Hematopoietic multipotent progenitor cell (in vitro differentiated cells): Measurements from ENCODE around the gene OR2Y1. TPM values are rescaled to one million over a fixed set of nuclear protein-coding genes. Genes with fewer than 3 reads are reported as not detected.
"Not testable (repeated sequence)": the region's sequence is repeated elsewhere in the genome, so short reads cannot be mapped to it uniquely, and the experiment has no call there.

Experiments used
- DNase-seq, 3 donors: peaks; one replicate each; pipeline ENCODE4 v3.0.0-alpha.2; 2011 to 2015; ENCODE audit warnings: low read depth in 2 of 3, low spot score in 2 of 3
- total RNA-seq: library from RNA; depleted of rRNA; stranded (reverse); fragments of >200 nt; gene quantifications from one replicate; pipeline ENCODE4 v1.2.3, GENCODE V29; 2012

The OR2Y1 gene
- not detected for total RNA-seq

DNA sequence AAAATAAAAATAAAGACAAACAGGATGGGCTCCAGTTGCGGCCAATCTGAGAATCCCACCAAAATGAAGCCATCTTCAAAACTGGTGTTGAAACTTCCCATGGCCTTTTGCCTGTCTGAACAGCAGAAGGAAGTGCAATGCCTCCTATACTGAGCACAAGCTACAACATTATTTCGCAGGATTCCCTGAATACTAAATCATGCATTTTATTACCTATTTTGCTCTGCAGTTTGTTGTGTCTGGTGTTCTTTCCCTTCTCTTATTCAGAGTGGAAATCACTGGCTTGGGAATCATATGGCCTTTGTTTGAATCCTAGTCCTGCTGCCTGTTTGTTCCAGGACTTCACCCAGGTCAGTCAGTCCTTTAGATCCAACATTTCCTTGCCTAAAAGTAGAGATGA lies at the start of gene OR2Y1:
Gene OR2Y1, minus strand, starts transcription at position 101 of the 400 bp plus-strand sequence. Its CDS starts 0 bp downstream, at position 101.
- no peak for DNase-seq

DNA sequence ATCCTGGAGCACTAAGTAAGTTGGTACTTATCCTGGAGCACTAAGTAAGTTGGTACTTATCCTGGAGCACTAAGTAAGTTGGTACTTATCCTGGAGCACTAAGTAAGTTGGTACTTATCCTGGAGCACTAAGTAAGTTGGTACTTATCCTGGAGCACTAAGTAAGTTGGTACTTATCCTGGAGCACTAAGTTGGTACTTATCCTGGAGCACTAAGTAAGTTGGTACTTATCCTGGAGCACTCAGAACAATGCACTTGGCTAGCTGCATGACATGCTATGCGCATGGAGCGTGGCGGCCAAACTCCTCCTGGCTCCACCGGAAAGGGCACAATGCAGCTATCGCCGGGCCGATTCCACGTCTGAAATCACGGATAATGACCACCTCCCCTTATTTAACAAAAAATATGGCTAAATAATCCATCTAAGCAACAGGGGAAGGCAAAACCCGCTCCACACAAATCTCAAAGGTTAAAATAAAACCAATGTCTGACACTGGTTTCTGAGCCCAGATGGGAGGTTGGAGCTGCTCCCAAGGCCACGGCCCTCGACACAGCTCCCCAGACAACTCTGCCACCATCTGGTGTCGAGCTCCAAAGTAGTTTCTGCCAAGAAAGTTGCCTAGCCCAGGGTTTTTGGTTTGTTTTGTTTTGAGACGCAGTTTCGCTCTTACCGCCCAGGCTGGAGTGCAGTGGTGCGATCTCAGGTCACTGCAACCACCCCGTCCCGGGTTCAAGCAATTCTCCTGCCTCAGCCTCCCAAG lies 49.0 kb upstream of the OR2Y1 start:
- DNase-seq: not testable (repeated sequence)

DNA sequence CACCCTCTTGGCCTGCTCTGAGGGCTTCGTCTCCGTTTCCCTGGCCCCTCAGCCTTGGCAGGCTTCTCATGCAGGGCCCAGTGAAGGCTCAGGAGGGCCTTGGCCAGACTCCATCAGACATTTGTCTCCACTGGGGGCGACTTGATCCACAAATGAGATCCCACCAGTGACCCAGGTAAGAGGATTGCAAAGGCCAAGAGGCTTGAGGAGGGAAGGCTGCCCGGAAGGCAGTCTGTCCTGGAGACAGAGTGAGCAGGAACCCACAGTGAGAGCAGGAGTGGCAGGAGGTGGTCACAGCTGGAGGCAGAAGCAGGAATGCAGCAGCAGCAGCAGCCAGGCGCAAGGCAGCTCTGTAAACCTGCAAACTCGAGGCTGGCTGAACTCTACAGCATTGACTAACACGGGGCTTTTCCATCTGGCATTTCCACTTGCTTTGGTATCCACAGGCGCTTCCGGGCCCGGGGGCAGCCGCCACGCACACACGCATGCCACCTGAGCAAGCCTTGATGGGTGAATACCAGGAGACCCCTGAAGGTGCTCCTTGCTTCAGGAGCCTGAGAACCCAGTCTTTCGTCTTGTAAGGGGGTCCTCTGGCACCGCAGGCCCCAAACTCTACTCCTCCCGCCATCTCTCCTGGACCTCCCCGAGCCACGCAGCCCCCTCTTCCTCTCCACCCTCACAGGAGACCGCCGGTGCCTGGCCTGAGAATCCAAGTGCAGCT lies 48.0 kb upstream of the OR2Y1 start:
- no peak for DNase-seq

DNA sequence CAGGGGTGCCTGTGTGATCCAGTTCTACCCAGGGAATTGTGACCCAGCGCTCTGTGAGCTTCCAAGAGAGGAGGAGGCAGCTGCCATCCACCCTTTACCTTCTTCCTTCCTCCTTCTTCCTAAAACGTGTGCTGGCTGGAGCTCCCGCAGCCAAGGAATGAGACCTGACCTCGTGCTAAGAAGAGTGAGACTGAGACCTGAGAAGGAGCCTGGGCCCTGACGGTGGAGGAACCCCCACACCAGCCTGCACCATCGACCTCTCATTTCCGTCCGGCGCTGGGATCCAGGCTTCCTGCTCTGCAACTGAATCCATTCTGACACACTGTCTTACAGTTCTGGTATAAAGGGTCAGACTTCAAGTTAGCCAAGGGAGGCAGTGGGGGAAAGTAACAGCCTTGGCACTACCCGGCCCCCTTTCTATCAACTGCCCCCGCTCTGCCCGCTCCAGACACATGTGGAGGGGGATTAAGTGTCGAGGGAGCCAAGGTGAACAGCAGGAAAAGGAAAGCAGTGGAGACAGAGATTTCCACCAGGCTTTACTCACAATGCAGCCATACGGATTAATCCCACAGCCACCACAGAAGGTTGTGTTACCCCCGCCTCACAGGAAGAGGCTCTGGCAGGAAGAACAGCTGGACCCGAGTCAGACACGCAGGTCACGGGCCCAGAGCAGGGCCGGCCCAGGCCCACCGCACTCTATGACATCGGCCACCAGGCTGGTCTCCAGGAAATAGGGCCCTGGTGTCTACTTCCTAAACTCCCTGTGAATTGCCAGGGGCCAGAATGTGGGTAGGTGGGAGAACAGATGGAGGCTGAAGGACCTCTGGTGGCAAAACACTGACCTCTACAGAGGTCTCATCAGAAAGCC lies 46.9 kb upstream of the OR2Y1 start:
- peak in 1 of 3 donors; percentile 35 for DNase-seq

DNA sequence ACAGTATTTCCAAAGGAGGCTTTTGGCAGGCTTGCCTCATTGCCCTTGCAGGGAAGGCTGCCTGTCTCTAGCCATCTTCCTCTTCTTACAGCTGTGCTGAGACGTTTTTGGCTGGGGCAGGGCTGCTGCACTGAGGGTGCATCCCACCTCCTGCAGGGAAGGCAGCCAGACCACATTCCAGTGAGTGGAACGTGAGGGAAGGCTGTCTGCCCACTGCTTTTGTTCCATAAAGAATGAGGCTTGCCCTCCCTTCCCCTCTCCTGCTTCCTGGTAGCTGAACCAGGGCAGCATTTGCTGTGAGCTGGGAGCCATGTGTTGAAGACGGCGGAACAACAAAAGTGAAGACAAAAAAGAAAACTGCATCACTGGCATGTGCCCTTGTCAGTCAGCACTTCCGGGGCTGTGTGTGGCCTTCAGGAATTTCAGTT lies 46.0 kb upstream of the OR2Y1 start:
- no peak for DNase-seq

DNA sequence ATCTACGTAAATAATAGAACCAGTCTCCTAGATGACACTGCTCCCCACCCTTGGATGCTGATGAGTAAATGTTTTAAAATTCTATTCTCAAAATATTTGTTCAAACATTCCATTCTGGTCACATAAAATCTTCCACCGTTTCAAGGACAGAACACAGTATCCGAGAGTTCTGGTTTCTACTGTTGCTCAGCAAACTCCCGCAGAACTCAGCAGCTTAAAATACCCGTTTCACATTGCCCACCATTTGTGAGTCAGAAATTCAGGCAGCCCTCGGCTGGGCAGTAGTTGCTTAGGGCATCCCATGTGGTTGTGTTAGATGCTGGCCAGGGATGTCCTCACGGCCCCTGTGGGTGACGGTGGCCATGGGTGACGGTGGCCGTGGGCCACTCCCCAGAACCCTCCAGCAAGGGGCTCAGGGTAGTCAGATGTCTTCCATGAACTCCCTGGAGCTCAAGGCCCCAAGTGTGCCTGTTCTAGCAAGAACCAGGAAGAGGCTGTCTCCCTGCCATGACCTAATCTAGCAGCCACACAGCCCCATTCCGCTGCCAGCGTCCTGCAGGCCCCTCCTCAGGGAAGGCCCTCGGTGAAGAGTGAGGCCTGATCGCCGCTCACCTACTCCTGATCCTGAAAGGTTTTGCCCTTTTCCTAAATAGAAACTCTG lies 45.4 kb upstream of the OR2Y1 start:
- no peak for DNase-seq

DNA sequence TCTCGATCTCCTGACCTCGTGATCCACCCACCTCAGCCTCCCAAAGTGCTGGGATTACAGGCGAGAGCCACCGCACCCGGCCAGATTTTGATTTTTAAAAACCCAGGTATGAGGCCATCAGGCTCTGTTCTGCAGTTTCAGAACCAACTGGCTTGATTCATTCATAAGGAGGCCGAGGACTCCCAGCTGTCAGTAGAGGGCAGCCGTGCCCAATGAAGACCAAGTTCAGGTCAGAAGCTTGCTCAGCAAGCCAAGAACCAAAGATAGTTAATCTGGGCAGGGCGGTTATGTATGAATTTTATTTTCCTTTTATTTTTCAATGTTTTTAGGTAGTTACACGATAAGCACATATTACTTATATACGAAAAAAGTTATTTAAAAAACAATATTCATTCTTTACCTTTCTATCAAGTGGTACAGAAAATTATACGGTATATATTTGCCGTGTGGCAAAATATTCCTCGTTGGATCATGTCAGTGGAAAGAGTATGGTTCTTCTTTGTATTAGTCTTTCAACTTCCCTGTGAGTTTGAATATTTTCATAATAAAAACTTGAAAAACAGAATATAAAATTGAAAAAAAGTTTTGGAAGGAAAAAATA lies 44.7 kb upstream of the OR2Y1 start:
- peak; percentile 44 to 86 (median 76) for DNase-seq

DNA sequence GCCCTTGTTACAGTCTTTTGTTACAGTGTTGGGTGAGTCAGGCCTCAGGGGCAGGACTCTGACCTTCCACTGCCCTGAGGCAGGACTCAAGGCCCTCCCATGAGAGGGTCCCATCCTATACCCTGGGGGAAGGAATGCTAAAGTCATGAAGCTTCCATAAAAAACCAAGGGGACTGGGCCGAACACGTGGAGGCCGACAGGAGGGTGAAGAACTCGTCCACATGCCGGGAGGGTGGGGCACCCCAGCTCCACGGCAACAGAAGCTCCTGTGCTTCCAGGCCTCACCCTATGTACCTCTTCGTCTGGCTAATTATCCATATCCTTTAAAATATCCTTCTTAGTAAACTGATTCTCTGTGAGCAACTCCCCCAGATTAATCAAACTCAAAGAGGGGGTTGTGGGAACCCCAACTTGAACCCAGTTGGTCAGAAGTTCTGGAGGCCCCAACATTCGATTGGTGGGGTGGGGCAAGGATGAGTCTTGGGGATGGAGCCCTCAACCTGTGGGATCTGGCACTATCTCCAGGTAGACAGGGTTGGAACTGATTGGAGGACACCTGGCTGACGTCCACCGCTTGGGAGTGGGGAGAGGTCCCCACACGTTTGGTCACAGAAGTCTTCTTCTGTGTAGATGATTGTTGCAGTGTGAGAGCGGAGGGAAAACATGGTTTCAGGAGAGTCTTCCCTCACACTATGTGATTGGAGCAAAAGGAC lies 43.6 kb upstream of the OR2Y1 start:
- no peak for DNase-seq

DNA sequence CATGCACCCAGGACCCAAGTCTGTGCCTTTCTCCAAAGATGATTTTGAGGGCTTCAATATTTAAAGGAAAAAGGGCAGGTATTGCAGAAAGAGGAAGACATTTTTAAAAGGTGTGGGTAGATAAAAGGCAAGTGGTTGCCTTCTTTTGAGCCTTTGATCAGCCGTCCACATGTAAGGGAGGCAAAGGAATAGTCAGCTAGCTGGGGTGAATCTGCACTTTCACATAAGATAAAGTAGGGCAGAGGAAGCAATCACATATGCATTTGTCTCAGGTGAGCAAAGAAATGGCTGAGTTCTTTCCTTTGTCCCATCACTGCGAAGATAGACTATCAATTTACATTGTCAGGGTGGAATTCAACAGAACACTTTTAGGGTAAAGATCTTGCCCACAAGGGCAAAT lies 42.9 kb upstream of the OR2Y1 start:
- no peak for DNase-seq

GRCh38 chr5:180781900-180782326 lies 42.1 kb upstream of the OR2Y1 start:
- DNase-seq: not testable (repeated sequence)

GRCh38 chr5:180779985-180780610 lies 40.2 kb upstream of the OR2Y1 start:
- DNase-seq: no peak

DNA sequence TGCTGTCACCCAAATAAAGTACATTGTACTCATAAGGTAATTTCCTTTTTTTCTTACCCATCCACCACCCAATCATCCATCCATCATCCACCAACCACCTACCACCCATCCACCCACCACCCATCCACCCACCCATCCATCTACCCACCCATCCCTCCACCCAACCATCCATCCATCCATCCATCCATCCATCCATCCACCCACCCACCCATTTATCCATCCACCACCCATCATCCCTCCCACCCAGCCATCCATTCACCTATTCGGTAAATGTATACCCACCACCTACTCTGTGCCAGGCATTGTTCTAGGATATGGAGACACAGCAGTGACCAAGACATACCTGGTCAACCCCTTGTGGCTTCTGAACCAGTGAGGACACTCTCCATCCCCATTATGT lies 37.6 kb upstream of the OR2Y1 start:
- DNase-seq: no peak

DNA sequence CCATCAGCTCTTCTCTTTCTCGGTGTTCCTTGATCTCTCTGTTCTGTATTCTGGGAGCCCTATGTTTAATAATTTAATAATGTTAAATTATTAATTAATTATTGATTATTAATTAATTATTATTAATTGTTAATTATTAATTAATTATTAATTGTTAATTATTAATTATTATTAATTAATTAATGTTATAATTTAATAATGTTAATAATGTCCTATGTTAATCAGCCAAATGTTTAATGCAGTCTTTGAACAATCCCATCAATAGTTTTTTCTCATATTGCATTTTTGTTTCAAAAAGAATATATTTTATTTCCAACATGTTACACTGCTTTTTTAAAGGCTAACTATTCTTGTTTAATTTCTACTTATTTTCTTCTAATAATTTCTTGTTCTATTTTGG lies 36.5 kb upstream of the OR2Y1 start:
- no peak for DNase-seq

DNA sequence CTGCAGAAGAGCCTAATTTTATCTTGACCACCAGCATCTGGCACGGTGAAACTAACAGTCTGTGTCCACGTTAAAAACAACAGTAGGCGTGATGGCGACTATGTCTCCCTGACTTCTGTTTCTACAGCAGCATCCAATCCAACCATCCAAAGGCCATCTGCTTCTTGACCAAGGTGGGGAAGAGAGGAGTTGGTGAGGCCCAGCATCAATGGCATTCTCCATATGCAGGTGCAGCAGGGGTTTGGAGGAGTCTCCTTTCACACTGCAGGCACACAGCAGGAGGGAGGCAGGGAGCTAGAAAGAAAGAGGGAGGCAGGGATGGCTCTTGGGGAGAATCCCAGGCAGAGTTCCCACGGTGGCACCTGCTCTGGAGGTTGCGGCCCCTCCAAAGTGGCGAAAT lies 35.8 kb upstream of the OR2Y1 start:
- DNase-seq: no peak

- no peak for DNase-seq
These were observed 32.0 kb upstream of the OR2Y1 start for GRCh38 chr5:180771839-180772238.

DNA sequence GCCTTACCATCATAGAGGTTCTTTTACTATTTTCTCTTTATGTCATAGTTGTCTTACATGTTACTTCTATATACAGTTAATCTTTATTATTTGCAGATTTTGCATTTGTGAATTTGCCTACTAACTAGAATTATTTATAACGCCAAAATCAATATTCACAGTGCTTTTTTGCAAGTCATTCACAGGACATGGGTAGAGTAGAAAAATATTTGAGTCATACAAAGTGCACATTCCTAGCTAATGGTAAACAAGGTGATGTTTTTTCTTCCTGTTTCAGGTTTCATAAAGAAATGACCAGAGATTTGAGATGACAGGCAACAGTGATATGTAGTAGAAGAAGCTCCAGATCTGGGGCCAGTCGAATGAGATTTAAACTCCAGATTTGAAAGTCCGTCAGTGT lies 30.0 kb upstream of the OR2Y1 start:
- DNase-seq: no peak

DNA sequence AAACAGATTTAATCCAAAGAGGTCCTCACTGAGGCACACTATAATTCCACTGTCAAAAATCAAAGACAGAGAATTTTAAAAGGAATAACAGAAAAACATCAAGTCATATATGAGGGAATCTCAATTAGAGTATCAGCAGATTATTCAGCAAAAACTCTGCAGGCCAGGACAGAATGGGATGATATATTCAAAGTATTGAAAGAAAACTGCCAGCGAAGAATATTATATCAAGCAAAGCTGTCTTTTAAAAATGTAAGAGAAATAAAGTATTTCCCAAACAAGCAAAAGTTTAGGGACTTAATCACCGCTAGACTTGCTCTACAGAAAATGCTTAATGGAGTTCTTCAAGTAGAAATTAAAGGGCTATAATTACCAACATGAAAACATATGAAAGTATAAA lies 15.7 kb upstream of the OR2Y1 start:
- no peak for DNase-seq

DNA sequence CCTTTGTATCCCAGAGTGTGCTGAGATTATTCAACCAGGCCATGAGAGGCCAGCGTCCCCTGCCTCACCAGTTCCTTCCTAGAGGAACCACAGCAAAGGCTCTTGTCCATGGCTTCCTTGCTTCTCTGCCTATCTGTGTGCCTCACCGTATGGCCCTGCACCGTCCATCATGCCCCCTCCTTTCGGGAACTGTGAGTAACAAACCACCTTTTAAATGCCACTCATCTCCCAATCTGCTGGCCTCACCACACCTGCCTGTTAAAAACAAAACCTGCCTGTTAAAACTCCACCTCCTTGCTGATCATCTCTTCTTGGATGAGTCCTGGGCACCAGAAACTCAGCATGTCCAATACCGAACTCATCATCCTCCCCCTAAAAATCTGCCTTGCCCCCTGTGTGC lies 4.4 kb upstream of the OR2Y1 start:
- no peak for DNase-seq

DNA sequence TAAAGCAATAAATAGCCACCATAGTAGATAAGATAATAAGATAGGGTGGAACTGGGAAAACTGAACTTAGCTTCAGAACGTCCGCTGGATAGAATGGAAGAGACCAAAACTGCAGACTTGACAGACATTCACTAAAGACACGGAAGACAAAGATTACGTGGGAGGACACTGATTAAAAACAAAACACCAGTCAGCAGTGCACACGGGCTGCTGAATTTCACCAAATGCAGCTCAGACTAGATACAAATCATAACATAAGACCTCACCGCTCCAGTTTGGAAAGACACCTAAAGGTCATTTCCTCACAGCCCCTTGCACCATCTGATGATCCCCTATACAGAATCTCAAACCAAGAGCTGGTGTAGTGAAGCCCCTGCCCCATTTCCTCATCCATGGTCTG lies 2.9 kb upstream of the OR2Y1 start:
- no peak for DNase-seq
